ENCODE results near the gene SFRP2. TPM values are rescaled to one million over a fixed set of nuclear protein-coding genes. Genes with fewer than 3 reads are reported as not detected.

The SFRP2 gene
- total RNA-seq, 1 donor from 2014 or later: 86.1 TPM

DNA sequence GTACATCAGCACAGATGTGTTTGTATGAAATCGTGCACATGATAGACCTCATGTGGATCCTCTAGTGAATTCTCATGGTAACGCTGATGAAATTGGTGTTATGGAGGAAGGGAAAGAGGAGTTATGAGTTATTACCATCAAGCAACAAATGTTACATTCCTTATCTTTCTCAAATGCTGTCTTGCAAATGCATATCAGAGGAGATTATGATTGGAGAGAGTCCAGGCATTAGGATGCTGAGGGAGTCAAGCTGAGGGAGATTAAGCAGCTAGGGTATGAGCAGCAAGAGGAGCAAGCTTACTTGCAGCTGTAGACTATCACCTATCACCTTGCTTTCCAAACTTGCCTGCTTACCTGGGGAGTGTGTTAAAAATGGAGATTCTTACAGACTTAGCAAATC lies 36.8 kb upstream of the SFRP2 start:
- Histone ChIP-seq H3K79me2 (ENCODE audit: low read depth) (no peaks in the 10 kb centered on the region), H3F3A (ENCODE audit: low read depth) (peaks cover 1% of the 10 kb centered on the region), H3K36me3 (peaks cover 11% of the 10 kb centered on the region), H3K4me1 (peaks cover 14% of the 10 kb centered on the region), H3K4me2 (no peak overlapping the region), H3K4me3 (no peak overlapping the region), H3K9me3 (ENCODE audit: low read depth) (no peaks in the 10 kb centered on the region), H3K27me3 (no peaks in the 10 kb centered on the region), H4K20me1 (ENCODE audit: low read depth) (no peaks in the 10 kb centered on the region), H2AFZ (replicated peaks) (no peak overlapping the region), H3K27ac (no peak overlapping the region), H3K9ac (no peak overlapping the region)
- peaks cover 66% of the 10 kb centered on the region for H3K9me3 Mint-ChIP-seq
- H3K36me3 Mint-ChIP-seq: peaks cover 64% of the 10 kb centered on the region
- H3K4me3 Mint-ChIP-seq: no peak overlapping the region
- H3K27me3 Mint-ChIP-seq (ENCODE audit: insufficient read depth, low read depth): no peaks in the 10 kb centered on the region
- H3K27ac Mint-ChIP-seq: no peak overlapping the region
- DNase-seq (ENCODE audit: low spot score): no peak
- peaks cover 4% of the 10 kb centered on the region for H3K4me1 Mint-ChIP-seq
- TF ChIP-seq, protein P1, sequence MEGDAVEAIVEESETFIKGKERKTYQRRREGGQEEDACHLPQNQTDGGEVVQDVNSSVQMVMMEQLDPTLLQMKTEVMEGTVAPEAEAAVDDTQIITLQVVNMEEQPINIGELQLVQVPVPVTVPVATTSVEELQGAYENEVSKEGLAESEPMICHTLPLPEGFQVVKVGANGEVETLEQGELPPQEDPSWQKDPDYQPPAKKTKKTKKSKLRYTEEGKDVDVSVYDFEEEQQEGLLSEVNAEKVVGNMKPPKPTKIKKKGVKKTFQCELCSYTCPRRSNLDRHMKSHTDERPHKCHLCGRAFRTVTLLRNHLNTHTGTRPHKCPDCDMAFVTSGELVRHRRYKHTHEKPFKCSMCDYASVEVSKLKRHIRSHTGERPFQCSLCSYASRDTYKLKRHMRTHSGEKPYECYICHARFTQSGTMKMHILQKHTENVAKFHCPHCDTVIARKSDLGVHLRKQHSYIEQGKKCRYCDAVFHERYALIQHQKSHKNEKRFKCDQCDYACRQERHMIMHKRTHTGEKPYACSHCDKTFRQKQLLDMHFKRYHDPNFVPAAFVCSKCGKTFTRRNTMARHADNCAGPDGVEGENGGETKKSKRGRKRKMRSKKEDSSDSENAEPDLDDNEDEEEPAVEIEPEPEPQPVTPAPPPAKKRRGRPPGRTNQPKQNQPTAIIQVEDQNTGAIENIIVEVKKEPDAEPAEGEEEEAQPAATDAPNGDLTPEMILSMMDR (IDR thresholded peaks at IDR 0.05): no peak
- TF ChIP-seq EZH2phosphoT487 (IDR thresholded peaks at IDR 0.05) (no peak), EZH2 (IDR thresholded peaks at IDR 0.05) (no peak)

DNA sequence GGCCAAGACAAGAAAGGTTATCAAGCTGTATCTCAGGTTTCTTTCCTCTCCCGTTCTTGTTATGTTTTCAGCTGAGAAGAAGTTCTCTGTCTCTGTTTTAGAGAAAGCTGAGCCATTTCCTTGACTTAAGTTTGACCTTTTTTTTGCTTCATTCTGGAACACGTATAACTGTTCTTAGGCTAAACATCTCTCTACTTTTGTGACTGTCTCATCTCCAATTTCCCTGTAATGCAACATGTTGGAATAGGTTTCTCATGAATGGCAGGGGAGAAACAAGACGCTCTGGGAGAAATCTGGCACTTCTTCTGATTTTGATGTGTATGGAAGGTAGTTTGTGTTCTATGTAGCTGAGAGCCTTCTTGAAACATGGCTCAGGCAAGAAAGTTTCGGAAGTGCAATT lies 36.2 kb upstream of the SFRP2 start:
- no peak overlapping the region for H3K27ac Mint-ChIP-seq
- no peaks in the 10 kb centered on the region for H3K79me2 ChIP-seq (ENCODE audit: low read depth)
- TF ChIP-seq EZH2phosphoT487 (IDR thresholded peaks at IDR 0.05) (no peak), EZH2 (IDR thresholded peaks at IDR 0.05) (no peak)
- TF ChIP-seq, protein P1 (IDR thresholded peaks at IDR 0.05): no peak
- H3K27me3 ChIP-seq: no peaks in the 10 kb centered on the region
- H3K27ac ChIP-seq: no peak overlapping the region
- no peaks in the 10 kb centered on the region for H3F3A ChIP-seq (ENCODE audit: low read depth)
- peaks cover 10% of the 10 kb centered on the region for H3K36me3 ChIP-seq
- H3K4me3 Mint-ChIP-seq: no peak overlapping the region
- H3K9ac ChIP-seq: no peak overlapping the region
- no peak overlapping the region for H2AFZ ChIP-seq (replicated peaks)
- peaks cover 67% of the 10 kb centered on the region for H3K9me3 Mint-ChIP-seq
- H3K36me3 Mint-ChIP-seq: peaks cover 64% of the 10 kb centered on the region
- peaks cover 2% of the 10 kb centered on the region for H3K9me3 ChIP-seq (ENCODE audit: low read depth)
- H3K4me2 ChIP-seq: no peak overlapping the region
- no peak overlapping the region for H3K4me3 ChIP-seq
- no peak for DNase-seq (ENCODE audit: low spot score)
- H4K20me1 ChIP-seq (ENCODE audit: low read depth): no peaks in the 10 kb centered on the region
- peaks cover 10% of the 10 kb centered on the region for H3K4me1 ChIP-seq
- no peaks in the 10 kb centered on the region for H3K27me3 Mint-ChIP-seq (ENCODE audit: insufficient read depth, low read depth)
- H3K4me1 Mint-ChIP-seq: no peaks in the 10 kb centered on the region

DNA sequence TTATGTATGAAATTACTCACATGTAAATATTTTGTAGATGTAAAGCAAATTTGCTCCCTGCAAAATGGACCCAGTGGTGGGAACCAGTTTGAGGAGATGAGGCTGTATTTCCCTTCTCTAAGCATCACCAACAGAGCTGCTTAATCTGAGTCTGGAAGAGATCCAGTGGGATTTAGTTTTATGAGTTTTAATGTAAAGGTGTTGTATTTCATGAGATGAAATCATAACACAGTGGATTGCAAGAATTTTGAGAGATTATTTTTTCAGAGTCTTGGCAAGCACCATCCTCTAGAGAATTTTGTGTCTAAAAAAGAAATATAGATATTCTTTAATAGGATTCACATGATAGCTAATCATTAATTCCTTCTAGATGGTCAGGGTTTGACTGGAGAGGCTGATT lies 35.6 kb upstream of the SFRP2 start:
- TF ChIP-seq, protein P1 (IDR thresholded peaks at IDR 0.05): no peak
- TF ChIP-seq EZH2phosphoT487 (IDR thresholded peaks at IDR 0.05) (no peak), EZH2 (IDR thresholded peaks at IDR 0.05) (no peak)
- peaks cover 4% of the 10 kb centered on the region for H3K9me3 ChIP-seq (ENCODE audit: low read depth)
- no peak overlapping the region for H2AFZ ChIP-seq (replicated peaks)
- no peaks in the 10 kb centered on the region for H4K20me1 ChIP-seq (ENCODE audit: low read depth)
- Mint-ChIP-seq H3K4me1 (no peaks in the 10 kb centered on the region), H3K27me3 (ENCODE audit: insufficient read depth, low read depth) (no peaks in the 10 kb centered on the region), H3K4me3 (no peak overlapping the region), H3K36me3 (peaks cover 69% of the 10 kb centered on the region), H3K27ac (no peak overlapping the region), H3K9me3 (peaks cover 71% of the 10 kb centered on the region)
- no peak overlapping the region for H3K4me3 ChIP-seq
- H3F3A ChIP-seq (ENCODE audit: low read depth): no peaks in the 10 kb centered on the region
- H3K27me3 ChIP-seq: no peaks in the 10 kb centered on the region
- no peak overlapping the region for H3K4me2 ChIP-seq
- H3K79me2 ChIP-seq (ENCODE audit: low read depth): no peaks in the 10 kb centered on the region
- peaks cover 10% of the 10 kb centered on the region for H3K4me1 ChIP-seq
- peaks cover 4% of the 10 kb centered on the region for H3K36me3 ChIP-seq
- no peak overlapping the region for H3K27ac ChIP-seq
- no peak for DNase-seq (ENCODE audit: low spot score)
- H3K9ac ChIP-seq: no peak overlapping the region
